HG02981 (cell line): ENCODE measurements around the gene CBLIF.
"Not testable (repeated sequence)": the region's sequence is repeated elsewhere in the genome, so short reads cannot be mapped to it uniquely, and the experiment has no call there.

Experiments used
- ATAC-seq: cut with Tn5 transposase; IDR thresholded peaks from one replicate; pipeline ENCODE4 v1.9.1; 2021; ENCODE audit warnings: mild to moderate bottlenecking, moderate library complexity; ENCODE audit not compliant: unreplicated experiment

CBLIF gene

GRCh38 chr11:59845399-59845798, at the start of gene CBLIF:
CBLIF (minus strand) TSS chr11:59845499; CDS start chr11:59845453, 46 bp downstream.
- no peak for ATAC-seq

GRCh38 chr11:59894616-59895015, 49.3 kb upstream of the CBLIF start:
- ATAC-seq, result no peak

DNA sequence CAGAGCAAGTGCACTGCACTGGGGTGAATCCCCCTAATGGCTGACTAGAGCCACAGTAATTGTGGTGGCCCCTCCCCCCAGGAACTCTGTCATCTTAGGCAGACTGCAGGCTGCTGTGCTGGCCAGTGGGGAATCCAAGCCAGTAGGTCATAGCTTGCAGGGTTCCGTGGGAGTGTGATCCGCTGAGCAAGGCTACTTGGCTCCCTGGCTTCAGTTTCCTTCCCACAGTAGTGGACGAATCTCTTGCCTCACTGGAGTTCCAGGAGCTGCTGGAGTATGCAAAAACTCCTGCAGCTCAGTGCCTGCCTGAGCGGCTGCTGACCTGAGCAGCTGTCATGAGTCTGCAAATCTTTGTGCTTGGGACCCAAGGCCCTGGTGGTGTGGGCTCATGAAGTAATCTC, 46.5 kb upstream of the CBLIF start:
- no peak for ATAC-seq

DNA sequence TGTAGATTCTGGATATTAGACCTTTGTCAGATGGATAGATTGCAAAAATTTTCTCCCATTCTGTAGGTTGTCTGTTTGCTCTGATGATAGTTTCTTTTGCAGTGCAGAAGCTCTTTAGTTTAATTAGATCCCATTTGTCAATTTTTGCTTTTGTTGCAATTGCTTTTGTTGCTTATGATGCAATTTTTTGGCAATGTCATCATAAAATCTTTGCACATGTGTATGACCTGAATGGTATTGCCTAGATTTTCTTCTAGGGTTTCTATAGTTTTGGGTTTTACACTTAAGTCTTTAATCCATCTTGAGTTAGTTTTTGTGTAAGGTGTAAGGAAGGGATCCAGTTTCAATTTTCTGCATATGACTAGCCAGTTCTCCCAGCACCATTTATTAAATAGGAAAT, 41.9 kb upstream of the CBLIF start:
- ATAC-seq, result not testable (repeated sequence)

DNA sequence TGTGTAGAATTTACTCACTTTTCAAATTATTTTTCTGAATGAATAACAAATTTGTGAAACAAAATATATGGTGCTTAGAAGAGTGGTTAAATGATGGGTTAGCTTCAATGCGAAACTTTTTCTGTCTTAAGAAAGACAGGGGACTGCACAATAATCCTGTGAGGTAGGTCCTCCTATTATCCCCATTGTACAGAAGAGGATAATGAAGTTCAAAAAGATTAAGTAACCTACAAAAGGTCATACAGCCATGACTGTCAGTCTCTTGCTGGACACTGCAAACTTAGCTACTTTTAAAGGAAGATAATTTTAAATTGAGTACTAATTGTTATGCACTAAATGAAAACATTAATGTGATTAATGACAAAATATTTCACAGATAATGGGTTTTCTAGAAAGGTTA, 38.3 kb upstream of the CBLIF start:
- ATAC-seq, result no peak

- ATAC-seq, result no peak
Measured at GRCh38 chr11:59879567-59879966, 34.3 kb upstream of the CBLIF start.

GRCh38 chr11:59878575-59878974, 33.3 kb upstream of the CBLIF start, which contains the start of gene OOSP3:
OOSP3 (plus strand) TSS chr11:59878782; CDS start chr11:59878809, 27 bp downstream.
- ATAC-seq, result no peak

- ATAC-seq, result no peak
Measured at GRCh38 chr11:59877784-59878183, 32.5 kb upstream of the CBLIF start.

DNA sequence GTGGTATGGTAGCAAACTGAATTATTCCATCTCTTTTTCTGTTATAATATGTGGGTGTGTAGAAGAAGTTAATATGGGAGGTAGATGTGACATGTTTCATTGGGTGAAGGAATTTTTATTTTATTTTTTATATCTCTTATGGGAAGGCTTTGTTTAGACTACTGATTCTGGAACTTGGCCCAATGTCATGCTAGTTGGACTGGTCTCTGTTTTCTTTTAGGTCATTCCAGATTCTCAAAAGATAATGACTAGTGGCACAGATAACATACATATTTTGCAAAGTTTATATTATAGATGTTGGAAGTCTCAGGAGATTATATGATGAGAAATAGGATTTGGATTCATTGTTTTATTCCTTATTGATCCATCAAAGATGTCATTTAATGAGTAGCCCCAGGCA, 32.0 kb upstream of the CBLIF start:
- no peak for ATAC-seq

GRCh38 chr11:59875856-59876519, 30.7 kb upstream of the CBLIF start:
- no peak for ATAC-seq

DNA sequence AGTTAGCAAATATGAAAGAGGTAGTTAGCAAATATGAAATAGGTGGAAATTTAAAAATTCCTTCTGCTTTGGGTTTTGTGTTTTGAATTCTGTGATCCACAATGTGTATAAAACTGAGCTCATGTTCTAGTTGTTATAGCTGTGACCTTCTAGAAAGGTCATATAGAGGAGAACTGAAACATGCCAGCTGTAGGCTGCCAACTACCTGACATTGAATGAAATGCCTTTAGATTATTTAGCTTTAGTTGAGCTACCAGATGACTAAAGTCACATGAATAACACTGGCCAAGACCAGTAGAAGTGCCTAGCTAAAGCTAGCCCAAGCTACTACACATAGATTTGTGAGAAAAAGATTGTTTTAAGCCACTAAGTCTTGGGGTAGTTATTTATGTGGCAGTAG, 26.8 kb upstream of the CBLIF start:
- no peak for ATAC-seq

GRCh38 chr11:59867946-59868345, 22.6 kb upstream of the CBLIF start:
- no peak for ATAC-seq

DNA sequence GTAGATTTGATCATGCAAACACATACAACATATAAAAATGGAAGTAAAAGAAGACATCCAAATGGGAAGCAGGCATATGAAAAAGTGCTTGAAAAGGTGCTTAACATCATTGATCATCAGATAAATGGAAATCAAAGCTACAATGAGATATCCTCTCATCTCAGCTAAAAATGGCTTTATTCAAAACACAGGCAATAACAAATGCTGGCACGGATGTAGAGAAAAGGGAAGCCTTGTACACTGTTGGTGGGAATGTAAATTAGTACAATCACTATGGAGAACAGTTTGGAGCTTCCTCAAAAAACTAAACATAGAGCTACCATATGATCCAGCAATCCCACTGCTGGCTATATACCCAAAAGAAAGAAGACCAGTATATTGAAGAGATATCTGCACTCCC, 21.5 kb upstream of the CBLIF start:
- no peak for ATAC-seq

DNA sequence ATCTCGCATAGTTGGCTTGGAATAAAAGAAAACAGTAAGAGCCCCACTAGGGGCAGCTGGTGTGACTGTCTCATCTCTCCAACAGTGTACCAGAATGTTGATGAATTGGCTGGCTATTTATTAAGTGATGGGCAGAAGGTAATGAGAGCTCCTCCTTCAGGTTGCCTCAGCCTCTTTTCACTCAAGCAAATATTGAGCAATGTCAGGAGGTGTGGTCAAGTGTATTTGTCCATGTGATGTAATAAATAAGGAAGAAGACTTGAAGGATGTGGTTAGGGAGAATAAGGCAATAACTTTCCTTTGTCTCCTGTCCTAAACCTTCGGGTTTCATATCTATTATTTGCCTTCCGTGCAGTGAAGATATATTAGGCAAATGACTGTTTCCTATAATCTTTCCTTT, 21.1 kb upstream of the CBLIF start, which contains the start of gene TCN1:
TCN1 (minus strand) TSS at position 91 of the 400 bp plus-strand sequence; CDS start at position 74, 17 bp downstream.
- ATAC-seq, result no peak

DNA sequence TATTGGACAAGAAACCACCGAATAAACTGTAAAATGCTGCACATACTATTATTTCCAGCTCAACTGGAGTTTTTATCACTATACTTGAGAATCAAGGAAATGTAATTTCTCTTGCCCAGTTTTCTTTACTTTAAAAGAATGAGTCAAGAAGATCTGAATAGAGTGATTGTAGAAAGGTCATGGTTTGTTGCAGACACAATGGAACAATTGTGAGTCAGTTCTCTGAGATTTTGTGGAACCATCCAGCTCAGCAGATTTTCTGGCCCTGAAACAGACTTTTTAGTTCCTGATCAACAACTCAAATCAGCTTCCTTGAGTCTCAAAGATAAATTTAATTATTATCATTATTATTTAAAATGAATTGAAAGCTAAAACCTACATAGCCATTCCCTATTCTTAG, 19.7 kb upstream of the CBLIF start:
- no peak for ATAC-seq

DNA sequence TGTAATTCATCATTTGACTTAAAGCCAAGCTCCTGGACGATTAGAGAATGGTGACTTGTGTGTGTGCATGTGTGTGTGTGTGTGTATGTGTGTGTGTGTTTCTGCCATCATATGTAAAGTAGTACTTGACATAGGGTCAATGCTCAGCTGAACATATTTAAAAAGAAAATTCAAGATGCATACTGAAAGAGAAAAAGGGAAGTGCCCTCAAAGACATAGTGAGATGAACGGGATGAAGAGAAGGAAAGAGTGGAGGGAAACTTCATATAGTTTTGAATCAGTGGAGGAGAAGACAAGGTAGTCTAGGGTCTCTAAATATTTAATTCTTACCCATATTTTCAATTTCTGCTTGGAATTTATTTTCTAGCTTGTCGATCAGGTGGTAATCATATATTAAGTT, 17.0 kb upstream of the CBLIF start:
- ATAC-seq, result no peak

DNA sequence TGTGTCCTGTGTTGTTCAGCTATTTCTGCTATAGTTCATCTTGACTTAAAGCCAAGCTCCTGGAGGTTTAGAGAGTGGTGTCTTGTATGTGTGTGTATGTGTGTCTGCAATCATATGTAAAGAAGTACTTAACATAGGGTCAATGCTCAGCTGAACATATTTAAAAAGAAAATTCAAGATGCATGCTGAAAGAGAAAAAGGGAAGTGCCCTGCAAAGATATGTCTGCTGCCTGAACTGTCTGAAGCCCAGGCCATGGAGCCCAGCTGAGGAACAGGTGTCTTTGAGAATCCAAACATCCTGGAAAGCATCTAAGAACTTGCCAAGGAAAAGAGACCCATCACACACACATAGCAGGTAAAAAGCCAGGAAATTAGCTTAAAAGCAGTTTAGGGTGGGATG, 14.4 kb upstream of the CBLIF start:
- no peak for ATAC-seq

GRCh38 chr11:59857439-59858434, 12.4 kb upstream of the CBLIF start:
- no peak for ATAC-seq

DNA sequence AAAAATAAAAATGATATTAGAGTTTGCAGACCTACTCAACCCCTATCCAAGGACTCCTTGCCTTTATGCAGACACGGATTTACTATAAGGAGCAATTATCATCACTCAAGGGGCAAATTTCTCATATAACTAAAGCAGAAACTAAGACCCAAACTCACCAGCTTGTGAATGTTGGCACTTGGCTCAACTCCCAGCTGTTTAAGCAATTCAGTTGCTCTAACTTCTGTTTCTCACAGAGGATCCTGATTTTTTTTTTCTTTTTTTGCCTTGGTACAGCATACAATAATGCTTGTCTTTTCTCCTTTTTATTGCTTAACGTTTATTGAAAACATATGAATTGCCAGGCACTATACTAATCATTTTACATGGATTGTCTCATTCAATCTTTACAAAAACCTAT, 9.6 kb upstream of the CBLIF start:
- no peak for ATAC-seq

- ATAC-seq, result not testable (repeated sequence)
Measured at GRCh38 chr11:59851416-59851815, 6.1 kb upstream of the CBLIF start.

- ATAC-seq, result not testable (repeated sequence)
Measured at GRCh38 chr11:59849551-59849950, 4.3 kb upstream of the CBLIF start.

DNA sequence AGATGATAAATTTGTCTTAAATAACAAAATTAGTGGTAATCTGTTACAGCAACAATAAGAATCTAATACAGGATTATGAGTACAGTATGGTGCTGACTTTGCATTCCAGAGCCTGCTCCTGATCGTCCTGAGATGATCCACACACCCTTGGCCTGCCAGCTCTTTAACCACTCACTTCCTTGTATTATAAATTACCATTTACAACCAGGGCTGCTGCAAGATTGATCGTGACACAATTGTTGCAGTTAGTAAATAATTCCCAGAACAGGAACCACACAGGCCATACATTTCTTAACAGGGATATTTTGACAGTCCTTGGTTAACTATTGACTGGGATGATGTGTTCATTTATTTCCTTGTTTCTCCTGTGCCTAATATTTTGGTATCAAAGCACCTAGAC, 3.8 kb upstream of the CBLIF start:
- no peak for ATAC-seq
